Right lung (tissue), 10 donors: ENCODE data around the gene ACSS1. TPM values are rescaled to one million over a fixed set of nuclear protein-coding genes. Genes with fewer than 3 reads are reported as not detected.

Experiments used
- DNase-seq, 2 donors: peaks; one replicate each; pipeline ENCODE4 v3.0.0-alpha.2; 2013
- long read RNA-seq, 8 donors: transcript quantifications; one replicate each; lab custom pipeline, GENCODE V29; 2026
- polyA plus RNA-seq, 5 donors: library from polyadenylated mRNA; unstranded; fragments of 120-200 nt; gene quantifications; one replicate each; pipeline versions ENCODE4 v1.2.1 to v1.2.3, GENCODE V29; 2013; ENCODE audit warnings: inconsistent platforms in 1 of 5, low replicate concordance in 1 of 5; ENCODE audit not compliant: insufficient read length in 5 of 5, insufficient read depth in 1 of 5

ACSS1 gene
- polyA plus RNA-seq, result 10 to 100 TPM; 36.0 to 45.9 (median 39.1) TPM
- long read RNA-seq, donor 1, full-length matches to known transcripts, result 11 of 11 reads
- long read RNA-seq, donor 1, partial matches to known transcripts, result 0 of 11 reads
- long read RNA-seq, donor 1, other reads (novel, unspliced or antisense), result 0 of 11 reads
- long read RNA-seq, donor 2, full-length matches to known transcripts, result 8 of 8 reads
- long read RNA-seq, donor 2, partial matches to known transcripts, result 0 of 8 reads
- long read RNA-seq, donor 2, other reads (novel, unspliced or antisense), result 0 of 8 reads
- long read RNA-seq, donor 3, transcript ACSS1-201 (14 exons, 3,680 nt), result major isoform, 5 of 5 reads
- long read RNA-seq, donor 3, partial matches to known transcripts, result 0 of 5 reads
- long read RNA-seq, donor 3, other reads (novel, unspliced or antisense), result 0 of 5 reads
- long read RNA-seq, donor 4, full-length matches to known transcripts, result 8 of 8 reads
- long read RNA-seq, donor 4, partial matches to known transcripts, result 0 of 8 reads
- long read RNA-seq, donor 4, other reads (novel, unspliced or antisense), result 0 of 8 reads
- long read RNA-seq, donor 5, transcript ACSS1-201 (14 exons, 3,680 nt), result major isoform, 5 of 12 reads
- long read RNA-seq, donor 5, partial matches to known transcripts, result 7 of 12 reads
- long read RNA-seq, donor 5, other reads (novel, unspliced or antisense), result 0 of 12 reads
- long read RNA-seq, donor 6, full-length matches to known transcripts, result 10 of 15 reads
- long read RNA-seq, donor 6, partial matches to known transcripts, result 5 of 15 reads
- long read RNA-seq, donor 6, other reads (novel, unspliced or antisense), result 0 of 15 reads
- long read RNA-seq, donor 7, full-length matches to known transcripts, result 7 of 12 reads
- long read RNA-seq, donor 7, partial matches to known transcripts, result 5 of 12 reads
- long read RNA-seq, donor 7, other reads (novel, unspliced or antisense), result 0 of 12 reads
- long read RNA-seq, donor 8, full-length matches to known transcripts, result 3 of 3 reads
- long read RNA-seq, donor 8, partial matches to known transcripts, result 0 of 3 reads
- long read RNA-seq, donor 8, other reads (novel, unspliced or antisense), result 0 of 3 reads

GRCh38 chr20:25058051-25058846, at the start of gene ACSS1:
TSS of gene ACSS1 (minus strand) at chr20:25058139. CDS start at chr20:25058102, 37 bp downstream.
- peak; percentile 65 to 72 for DNase-seq

DNA sequence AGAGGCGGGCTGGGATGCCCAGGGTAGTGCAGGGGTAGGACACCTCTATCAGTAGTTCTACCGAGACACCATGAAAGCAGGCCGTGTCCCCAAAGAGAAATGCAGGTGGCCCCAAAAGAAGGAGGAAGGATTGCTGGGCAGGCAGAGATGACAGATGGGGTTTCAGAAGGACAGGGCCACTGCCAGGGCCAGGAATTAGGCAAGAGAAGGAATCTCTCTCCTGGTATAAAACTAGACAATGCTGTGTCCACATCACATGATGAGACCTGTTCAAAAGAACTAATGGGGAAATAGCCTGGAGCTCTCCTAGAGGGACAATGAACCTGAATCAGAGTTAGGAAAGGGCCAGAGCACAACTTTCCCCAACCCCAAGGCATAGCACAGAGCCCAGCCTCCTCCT, 45.6 kb upstream of the ACSS1 start:
- DNase-seq, result no peak

DNA sequence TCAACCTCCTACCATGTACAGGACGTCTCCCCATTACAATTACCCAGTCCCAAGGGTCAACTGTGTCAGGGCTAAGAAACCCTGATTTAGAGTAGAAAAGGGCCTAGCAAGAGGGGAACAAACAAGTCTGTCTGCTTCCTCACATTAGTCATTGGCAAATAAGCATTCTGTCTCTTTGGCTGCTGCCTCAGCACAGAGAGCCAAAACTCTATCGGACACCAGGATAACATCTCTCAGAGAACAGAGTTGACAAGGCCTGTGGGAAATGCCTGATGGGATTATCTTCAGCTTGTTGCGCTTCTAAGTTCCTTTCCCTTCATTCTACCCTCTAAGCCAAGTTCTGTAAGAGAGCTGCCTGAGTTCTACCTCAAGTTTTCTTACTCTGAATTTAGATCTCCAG, 43.0 kb upstream of the ACSS1 start:
- DNase-seq, result no peak

DNA sequence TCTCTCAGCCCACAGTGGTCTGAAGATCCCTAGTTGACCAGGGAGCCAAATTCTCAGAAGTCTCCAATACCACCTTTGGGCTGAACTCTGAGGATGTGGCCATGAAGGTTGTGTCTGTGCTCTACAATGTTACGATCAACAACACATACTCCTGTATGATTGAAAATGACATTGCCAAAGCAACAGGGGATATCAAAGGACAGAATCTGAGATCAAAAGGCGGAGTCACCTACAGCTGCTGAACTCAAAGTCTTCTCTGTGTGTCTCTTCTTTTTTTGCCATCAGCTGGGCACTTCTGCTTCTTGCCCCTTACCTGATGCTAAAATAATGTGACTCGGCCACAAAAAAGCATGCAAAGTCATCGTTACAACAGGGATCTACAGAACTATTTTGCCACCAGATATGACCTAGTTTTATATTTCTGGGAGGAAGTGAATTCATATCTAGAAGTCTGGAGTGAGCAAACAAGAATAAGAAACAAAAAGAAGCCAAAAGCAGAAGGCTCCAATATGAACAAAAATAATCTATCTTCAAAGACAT, 41.7 kb upstream of the ACSS1 start:
- DNase-seq, result no peak

GRCh38 chr20:25097498-25097897, 39.6 kb upstream of the ACSS1 start:
- no peak for DNase-seq

- DNase-seq, result no peak
These were observed 32.8 kb upstream of the ACSS1 start for GRCh38 chr20:25090492-25091429.

GRCh38 chr20:25089662-25090061, 31.7 kb upstream of the ACSS1 start:
- no peak for DNase-seq

DNA sequence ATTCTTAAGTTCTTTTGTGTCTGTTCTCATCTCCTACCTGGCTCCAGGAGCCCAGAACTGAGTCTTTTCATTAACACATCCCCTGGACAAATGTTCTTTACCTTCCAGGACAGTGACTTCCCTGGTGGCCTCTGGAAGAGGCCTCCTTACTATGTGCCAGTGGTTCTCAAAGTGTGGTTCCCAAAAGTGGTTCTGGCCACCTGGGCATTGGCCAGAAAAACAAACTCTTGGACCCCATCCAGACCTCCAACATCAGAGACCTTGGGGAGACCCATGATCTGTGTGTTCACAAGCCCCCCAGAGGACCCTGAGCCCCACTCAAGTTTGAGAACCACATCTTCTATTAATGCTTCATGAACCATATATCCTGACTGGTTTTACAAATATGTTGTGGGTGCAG, 31.2 kb upstream of the ACSS1 start:
- no peak for DNase-seq

- DNase-seq, result no peak
These were observed 30.3 kb upstream of the ACSS1 start for GRCh38 chr20:25088267-25088666.

GRCh38 chr20:25087186-25087929, 29.4 kb upstream of the ACSS1 start:
- DNase-seq, result no peak

DNA sequence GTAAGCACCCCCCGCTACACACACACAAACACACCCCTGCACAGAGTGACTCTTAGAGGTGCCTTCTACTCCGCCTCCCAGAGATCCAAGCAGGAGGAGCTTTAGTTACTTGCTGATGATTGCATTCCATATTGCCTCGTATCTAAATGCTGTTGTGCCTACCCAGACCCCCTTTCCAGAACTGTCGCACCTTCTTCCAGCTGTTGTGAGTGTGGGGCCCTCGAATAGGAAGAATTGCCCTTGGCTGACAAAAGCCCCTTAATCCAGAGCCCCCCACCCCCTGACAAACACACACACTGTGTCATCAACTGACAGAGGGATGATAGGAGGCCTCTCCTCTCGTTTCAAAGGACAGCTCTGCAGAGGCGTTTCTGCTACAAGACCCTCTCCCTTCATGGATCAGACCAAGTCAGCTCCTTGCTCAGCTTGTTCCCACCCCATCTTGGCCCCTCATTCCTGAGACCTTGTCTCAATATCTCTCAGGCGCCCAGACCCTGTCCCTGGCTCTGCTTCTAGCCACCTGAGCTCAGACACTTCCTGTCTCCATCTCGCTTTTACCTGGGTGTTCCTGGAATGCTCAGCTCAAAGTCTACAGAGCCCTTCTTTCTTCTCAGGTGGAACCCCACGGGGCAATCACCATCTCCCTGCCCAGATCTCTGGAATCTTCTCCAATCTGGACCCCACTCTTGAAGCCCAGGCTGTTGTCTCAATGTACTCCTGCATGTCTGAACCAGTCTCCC, 28.0 kb upstream of the ACSS1 start:
- DNase-seq, result no peak

DNA sequence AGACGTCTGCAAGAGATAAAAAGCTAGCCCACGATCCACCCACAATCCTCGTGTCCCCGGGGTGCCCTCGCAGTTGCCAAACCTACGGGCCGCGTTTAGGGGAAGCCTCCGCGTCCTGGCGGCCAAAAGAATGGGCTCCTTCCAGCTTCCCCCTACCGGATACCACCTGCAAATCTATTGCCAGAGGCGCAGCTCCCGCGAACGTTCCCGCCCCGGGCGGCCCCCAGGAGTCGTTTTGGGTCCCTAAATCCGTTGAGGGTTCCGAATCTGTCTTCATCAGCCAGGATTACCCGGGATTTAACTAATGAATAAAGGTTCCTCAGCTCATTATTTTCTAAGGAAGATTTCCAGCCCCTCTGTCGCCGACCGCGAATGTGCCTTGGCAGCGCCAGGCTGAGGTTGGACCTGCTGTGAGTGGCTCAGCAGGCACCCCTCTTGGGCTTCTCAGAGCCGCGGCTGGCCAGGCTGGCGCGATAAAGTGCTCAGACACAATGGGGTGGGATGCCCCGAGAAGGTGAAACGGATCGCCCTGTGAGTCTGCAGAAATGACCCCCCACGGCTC, 26.8 kb upstream of the ACSS1 start:
- no peak for DNase-seq

DNA sequence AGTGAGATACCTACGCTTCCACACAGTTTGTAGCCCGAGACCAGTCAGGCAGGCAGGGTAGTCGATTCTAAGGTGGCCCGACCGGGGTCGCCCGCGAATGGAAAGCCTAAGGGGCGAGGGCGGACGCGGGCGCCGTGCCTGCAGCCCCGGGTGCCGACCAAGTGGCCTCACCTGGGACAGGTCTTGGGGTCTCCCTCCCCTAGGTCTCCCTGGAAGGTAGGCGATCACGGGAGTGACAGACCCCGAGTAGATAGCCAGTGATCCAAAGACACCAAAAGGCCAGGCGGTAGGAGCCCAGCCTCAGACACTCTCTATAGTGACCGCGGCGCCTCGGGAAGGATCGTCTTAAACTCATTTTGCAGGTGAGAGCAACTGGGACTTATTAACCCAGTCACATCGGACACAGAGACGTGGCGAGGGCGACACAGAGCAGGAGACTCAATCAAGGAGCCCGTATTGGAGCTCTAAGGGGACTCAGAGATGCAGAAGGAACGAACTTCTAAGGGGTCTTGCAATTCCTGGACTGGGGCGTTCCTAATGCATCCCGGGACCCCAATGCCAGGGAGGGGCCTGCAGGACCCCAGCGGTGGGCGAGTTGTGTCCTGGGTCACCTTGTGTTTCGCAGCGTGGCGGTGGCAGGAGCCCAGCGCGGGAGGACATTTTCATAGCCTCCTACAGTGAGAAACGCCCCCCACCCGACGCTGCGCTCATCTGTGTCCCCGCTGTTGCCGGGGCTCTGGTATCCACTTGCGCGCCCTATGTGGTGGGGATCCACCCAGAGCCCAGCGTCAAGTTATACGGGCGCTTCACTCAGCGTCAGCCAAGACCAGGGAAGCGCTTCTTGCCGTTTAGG, 26.1 kb upstream of the ACSS1 start:
- DNase-seq, result no peak

DNA sequence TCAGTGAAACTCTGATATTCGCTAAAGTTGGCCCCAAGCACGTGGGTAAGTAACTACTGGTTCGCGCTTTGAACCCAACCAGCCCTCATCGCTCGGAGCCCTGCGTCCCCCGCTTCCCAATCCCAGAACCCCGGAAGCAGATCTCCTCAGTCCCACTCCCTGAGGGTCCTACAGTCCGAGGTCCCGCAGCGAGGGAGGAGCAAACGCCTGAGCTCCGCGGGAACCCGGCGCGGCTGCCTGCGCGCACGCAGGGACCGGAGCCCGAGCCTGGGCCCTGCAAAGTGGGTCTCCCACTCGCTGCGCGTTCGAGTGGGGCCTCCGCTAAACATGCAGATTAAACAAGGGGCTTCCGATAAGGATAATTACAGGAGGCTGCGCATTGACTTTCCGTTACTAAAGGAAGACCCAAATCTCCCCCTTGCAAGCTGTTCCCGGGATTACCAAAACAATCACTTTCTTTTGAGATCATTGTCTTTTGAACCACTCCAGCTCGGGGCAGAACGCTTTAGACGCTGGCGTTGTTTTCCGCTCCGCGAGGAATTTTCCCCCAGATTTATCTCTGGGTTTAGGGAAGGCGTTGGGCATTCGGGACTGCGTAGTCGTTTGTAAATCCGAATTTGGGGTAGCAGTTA, 25.3 kb upstream of the ACSS1 start:
- no peak for DNase-seq

DNA sequence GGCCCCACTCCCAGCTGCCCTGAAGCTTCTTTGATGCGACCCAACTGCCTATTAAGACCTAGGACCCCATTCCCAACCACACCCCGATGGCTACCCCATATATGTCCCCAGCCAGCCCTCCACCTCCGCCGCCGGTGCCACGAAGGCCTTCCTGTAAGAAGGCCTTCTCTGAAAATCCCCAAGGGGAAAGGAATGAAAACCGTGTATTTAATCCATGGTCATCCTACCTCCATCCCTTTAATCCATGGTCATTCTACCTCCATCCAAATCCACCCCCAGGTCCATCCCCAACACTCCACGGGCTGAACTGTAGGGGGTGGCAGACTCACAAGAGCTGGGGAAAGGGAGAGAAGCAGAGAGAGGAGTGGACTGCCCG, 24.5 kb upstream of the ACSS1 start:
- no peak for DNase-seq

DNA sequence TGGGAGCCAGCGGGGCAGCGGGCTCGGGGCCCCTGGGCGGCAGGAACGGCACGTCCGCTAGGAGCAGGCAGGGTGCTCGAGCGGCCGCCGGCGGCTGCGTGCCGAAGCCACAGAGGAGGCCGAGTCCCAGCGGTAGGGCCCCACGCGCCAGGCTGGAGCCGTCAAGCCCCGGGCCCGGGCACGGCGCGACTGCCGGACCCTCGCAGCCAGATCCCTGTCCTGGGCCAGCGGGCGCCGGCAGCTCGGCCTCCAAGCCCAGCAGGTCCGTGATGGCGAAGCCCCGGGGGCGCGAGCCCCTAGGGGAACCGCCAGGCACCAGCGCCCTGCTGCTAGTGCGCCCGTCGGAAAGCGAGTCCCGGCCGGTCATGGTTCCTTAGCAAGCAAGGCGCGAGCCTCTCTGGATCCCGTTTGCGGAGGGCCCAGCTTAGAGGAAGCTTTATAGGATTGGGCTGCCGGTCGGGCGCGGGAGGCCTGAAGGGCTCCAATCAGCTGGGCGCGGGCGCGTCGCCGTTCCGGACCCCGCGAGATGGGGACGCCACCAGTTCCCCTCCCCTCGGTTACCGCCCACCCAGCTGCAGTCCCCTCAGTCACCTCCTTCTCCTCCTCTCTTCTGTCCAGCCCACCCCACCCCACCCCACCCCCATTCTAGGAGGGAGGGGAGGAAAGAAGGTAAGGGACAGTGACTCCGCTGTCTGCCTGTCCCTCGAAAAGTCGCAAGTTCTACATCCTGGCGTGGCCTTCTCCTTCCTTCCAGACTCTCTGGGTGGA, 24.0 kb upstream of the ACSS1 start, which contains the start of gene VSX1:
TSS of gene VSX1 (minus strand) at position 412 of the 768 bp plus-strand sequence. CDS start at position 367, 45 bp downstream.
- DNase-seq, result no peak
